ENCODE data around the gene UNC93A. TPM values are rescaled to one million over a fixed set of nuclear protein-coding genes. Genes with fewer than 3 reads are reported as not detected.

Gene UNC93A
- total RNA-seq, 2 experiments from 2014 or later = not detected

DNA sequence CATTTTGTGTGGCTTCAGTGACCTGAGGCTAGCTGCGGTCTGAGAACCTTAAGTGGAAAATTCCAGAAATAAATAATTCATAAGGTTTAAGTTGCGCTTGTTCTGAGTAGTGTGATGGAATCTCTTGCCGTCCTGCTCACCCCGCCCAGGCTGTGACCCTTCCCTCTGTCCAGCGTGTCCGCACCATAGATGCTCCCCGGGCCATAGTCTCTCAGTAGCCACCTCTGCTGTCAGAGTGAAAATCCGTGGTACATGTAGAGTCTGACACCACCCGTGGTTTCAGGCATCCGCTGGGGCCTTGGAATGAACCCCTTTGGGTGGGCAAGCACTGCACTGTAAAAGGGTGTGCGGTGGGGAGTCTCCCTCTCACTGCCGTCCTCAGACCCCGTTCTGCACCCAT, 11.7 kb downstream of the UNC93A start:
- Histone ChIP-seq H3K79me2 (ENCODE audit: insufficient read depth, low read depth, low read length) (no peaks in the 10 kb centered on the region), H3K4me2 (ENCODE audit: low read length) (no peak overlapping the region), H3K9me3 (ENCODE audit: low read length) (no peaks in the 10 kb centered on the region), H3K4me1 (ENCODE audit: insufficient read depth, low read length, poor library complexity, severe bottlenecking) (no peaks in the 10 kb centered on the region), H2AFZ (ENCODE audit: low read length) (no peak overlapping the region), H3K27ac (ENCODE audit: low read depth, low read length, poor library complexity, severe bottlenecking) (no peak overlapping the region), H3K36me3 (ENCODE audit: insufficient read depth, low read length) (no peaks in the 10 kb centered on the region), H4K20me1 (ENCODE audit: insufficient read depth, low read length) (no peaks in the 10 kb centered on the region), H3K9me2 (ENCODE audit: insufficient read depth, low read length) (no peaks in the 10 kb centered on the region), H3K4me3 (ENCODE audit: low read depth, low read length, poor library complexity, severe bottlenecking) (no peak overlapping the region)
- no peak for TF ChIP-seq EZH2phosphoT487 (IDR thresholded peaks at IDR 0.05; ENCODE audit: borderline replicate concordance, low read depth, low read length)
- no peak for TF ChIP-seq CTCF (conservative IDR thresholded peaks at IDR 0.05; ENCODE audit: low read length)
- CTCF ChIA-PET (ENCODE audit: unreplicated experiment) = no interaction called here
- POLR2A ChIA-PET = no interaction called here
- BruUV-seq (replicated peaks) = no TSS peak
- intact Hi-C loops (cut with micrococcal nuclease; ENCODE audit: unreplicated experiment) = no loop called here
- no peak for DNase-seq (ENCODE audit: low spot score)

GRCh38 chr6:167303675-167304625, 12.8 kb downstream of the UNC93A start:
- ChIA-PET CTCF (ENCODE audit: unreplicated experiment) (no interaction called here), POLR2A (interaction anchor here (0.6 kb wide), 2 partner anchors 29 to 1306 kb away, joined by 3 read pairs; no protein-coding TSS in a partner anchor)
- H3K4me3 ChIP-seq (ENCODE audit: low read depth, low read length, poor library complexity, severe bottlenecking) = no peak overlapping the region
- no peaks in the 10 kb centered on the region for H3K36me3 ChIP-seq (ENCODE audit: insufficient read depth, low read length)
- H3K27ac ChIP-seq (ENCODE audit: low read depth, low read length, poor library complexity, severe bottlenecking) = no peak overlapping the region
- TF ChIP-seq EZH2phosphoT487 (IDR thresholded peaks at IDR 0.05; ENCODE audit: borderline replicate concordance, low read depth, low read length) (no peak), CTCF (conservative IDR thresholded peaks at IDR 0.05; ENCODE audit: low read length) (no peak)
- DNase-seq (ENCODE audit: low spot score) = no peak
- intact Hi-C loops (cut with micrococcal nuclease; ENCODE audit: unreplicated experiment) = no loop called here
- BruUV-seq (replicated peaks) = no TSS peak
- H4K20me1 ChIP-seq (ENCODE audit: insufficient read depth, low read length) = no peaks in the 10 kb centered on the region
- H3K4me2 ChIP-seq (ENCODE audit: low read length) = no peak overlapping the region
- no peaks in the 10 kb centered on the region for H3K9me3 ChIP-seq (ENCODE audit: low read length)
- no peak overlapping the region for H2AFZ ChIP-seq (ENCODE audit: low read length)
- H3K9me2 ChIP-seq (ENCODE audit: insufficient read depth, low read length) = no peaks in the 10 kb centered on the region
- no peaks in the 10 kb centered on the region for H3K79me2 ChIP-seq (ENCODE audit: insufficient read depth, low read depth, low read length)
- no peaks in the 10 kb centered on the region for H3K4me1 ChIP-seq (ENCODE audit: insufficient read depth, low read length, poor library complexity, severe bottlenecking)

DNA sequence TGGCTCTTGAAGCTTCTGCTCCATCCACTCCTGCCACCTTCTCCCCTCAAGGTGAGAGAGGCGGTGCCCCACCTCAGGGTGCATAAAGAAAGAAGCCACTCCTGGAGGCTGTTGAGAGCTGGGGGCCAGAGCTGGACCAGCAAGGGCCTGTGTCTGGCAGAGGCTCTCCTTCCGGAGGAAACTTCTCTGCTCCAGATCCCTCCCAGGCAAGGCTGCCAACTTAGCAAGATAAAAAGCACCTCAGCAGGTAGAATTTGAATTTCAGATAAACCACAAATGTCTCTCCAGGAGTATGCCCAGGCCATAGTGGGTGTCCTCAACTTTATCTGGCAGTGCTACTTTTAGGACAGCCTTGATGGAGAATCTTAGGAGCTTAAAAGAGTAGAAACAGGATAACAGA, 13.8 kb downstream of the UNC93A start:
- Histone ChIP-seq H3K4me1 (ENCODE audit: insufficient read depth, low read length, poor library complexity, severe bottlenecking) (no peaks in the 10 kb centered on the region), H4K20me1 (ENCODE audit: insufficient read depth, low read length) (no peaks in the 10 kb centered on the region), H3K36me3 (ENCODE audit: insufficient read depth, low read length) (no peaks in the 10 kb centered on the region), H3K79me2 (ENCODE audit: insufficient read depth, low read depth, low read length) (no peaks in the 10 kb centered on the region), H3K27ac (ENCODE audit: low read depth, low read length, poor library complexity, severe bottlenecking) (no peak overlapping the region), H2AFZ (ENCODE audit: low read length) (no peak overlapping the region), H3K4me2 (ENCODE audit: low read length) (no peak overlapping the region), H3K9me2 (ENCODE audit: insufficient read depth, low read length) (no peaks in the 10 kb centered on the region), H3K9me3 (ENCODE audit: low read length) (no peaks in the 10 kb centered on the region), H3K4me3 (ENCODE audit: low read depth, low read length, poor library complexity, severe bottlenecking) (no peak overlapping the region)
- TF ChIP-seq CTCF (conservative IDR thresholded peaks at IDR 0.05; ENCODE audit: low read length) (no peak), EZH2phosphoT487 (IDR thresholded peaks at IDR 0.05; ENCODE audit: borderline replicate concordance, low read depth, low read length) (no peak)
- CTCF ChIA-PET (ENCODE audit: unreplicated experiment) = no interaction called here
- intact Hi-C loops (cut with micrococcal nuclease; ENCODE audit: unreplicated experiment) = no loop called here
- POLR2A ChIA-PET = no interaction called here
- no peak for DNase-seq (ENCODE audit: low spot score)
- BruUV-seq (replicated peaks) = no TSS peak
